ENCODE data around the gene NLRP9. TPM values are rescaled to one million over a fixed set of nuclear protein-coding genes. Genes with fewer than 3 reads are reported as not detected.

The NLRP9 gene
- total RNA-seq, 1 experiment from 2014 or later: not detected

GRCh38 chr19:55689411-55690108, 48.6 kb downstream of the NLRP9 start:
- DNase-seq (ENCODE audit: extremely low read depth, low read depth): no peak

DNA sequence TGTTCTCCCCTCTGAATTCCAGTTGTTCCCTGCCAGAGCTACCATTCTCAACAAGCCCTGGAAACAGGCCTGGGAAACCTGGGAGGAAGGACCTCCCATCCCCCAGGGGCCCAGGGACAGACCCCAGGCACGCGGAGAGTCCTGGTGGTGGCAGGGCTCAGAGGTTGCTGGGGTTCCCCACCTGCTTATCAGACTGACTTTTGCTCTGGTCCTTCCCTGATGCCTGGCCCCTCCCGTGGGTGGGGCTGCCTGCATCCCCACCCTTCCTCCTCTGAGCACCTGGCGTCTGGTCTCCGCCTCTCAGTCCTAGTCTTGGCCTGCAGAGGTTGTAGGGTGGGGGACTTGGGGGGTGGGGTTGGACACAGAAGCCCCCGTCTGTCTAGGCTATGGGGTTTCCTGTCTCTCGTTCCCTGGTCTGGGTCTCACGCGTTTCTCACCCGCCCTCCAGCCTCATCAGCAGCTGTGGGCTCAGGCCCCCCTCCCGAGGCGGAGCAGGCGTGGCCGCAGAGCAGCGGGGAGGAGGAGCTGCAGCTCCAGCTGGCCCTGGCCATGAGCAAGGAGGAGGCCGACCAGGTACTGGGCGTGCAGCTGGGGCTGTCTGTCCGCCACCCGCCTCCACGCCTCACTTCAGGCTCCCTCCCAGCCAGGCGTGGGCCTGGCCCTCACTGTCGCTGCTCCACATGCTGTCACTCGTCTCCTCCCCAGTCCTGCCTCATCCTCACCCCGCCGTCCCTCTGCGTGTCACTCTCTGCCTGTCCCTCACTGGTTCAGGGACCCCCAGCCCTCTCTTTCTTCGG, 49.6 kb downstream of the NLRP9 start:
- DNase-seq (ENCODE audit: extremely low read depth, low read depth): no peak

GRCh38 chr19:55687281-55688201, 50.7 kb downstream of the NLRP9 start:
- DNase-seq (ENCODE audit: extremely low read depth, low read depth): no peak

GRCh38 chr19:55686311-55687050, 51.7 kb downstream of the NLRP9 start:
- no peak for DNase-seq (ENCODE audit: extremely low read depth, low read depth)

DNA sequence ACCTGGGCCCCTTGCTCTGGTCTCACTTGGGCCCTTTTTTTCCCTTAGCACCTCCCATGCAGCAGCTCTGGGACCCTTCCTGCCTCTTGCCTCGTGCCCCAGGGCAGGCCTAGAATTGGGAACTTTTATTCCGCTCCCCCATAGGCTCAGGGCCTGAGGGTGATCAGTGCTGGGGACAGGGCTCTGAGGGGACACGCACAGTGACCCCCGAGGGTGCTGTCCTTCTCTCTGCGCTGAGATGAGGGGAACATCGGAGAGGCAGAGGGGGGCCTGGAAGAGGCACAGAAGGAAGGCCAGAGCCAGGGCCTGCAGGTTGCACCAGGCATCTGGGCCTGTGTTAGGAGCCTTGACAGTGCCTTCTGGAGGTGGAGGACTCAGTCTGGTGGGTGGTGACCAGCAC, 52.4 kb downstream of the NLRP9 start:
- no peak for DNase-seq (ENCODE audit: extremely low read depth, low read depth)

DNA sequence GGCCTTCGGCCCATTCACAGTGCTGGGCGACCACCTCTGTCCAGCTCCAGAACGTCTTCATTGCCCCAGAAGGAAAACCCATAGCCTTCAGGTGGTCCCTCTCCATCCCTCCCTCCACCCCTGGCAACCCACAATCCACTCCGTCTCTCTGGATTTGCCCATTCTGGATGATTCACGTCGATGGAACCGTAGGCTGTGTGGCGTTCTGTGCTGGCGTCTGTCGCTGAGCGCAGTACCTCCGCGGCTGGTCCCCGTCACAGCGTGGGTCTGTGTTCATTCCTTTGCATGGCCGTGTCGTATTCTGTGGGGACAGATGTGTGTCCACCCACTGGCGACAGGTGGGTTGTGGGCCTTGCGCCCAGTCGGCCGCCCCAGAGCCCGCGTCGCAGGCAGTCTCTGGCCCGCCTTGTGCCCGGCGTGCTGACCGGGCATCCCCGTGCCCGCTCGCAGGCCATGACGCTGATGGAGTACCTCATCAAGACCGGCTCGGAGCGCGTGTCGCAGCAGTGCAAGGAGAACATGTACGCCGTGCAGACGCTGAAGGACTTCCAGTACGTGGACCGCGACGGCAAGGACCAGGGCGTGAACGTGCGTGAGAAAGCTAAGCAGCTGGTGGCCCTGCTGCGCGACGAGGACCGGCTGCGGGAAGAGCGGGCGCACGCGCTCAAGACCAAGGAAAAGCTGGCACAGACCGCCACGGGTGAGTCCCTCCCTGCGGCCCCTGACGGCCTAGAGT, 53.1 kb downstream of the NLRP9 start:
- DNase-seq (ENCODE audit: extremely low read depth, low read depth): no peak

DNA sequence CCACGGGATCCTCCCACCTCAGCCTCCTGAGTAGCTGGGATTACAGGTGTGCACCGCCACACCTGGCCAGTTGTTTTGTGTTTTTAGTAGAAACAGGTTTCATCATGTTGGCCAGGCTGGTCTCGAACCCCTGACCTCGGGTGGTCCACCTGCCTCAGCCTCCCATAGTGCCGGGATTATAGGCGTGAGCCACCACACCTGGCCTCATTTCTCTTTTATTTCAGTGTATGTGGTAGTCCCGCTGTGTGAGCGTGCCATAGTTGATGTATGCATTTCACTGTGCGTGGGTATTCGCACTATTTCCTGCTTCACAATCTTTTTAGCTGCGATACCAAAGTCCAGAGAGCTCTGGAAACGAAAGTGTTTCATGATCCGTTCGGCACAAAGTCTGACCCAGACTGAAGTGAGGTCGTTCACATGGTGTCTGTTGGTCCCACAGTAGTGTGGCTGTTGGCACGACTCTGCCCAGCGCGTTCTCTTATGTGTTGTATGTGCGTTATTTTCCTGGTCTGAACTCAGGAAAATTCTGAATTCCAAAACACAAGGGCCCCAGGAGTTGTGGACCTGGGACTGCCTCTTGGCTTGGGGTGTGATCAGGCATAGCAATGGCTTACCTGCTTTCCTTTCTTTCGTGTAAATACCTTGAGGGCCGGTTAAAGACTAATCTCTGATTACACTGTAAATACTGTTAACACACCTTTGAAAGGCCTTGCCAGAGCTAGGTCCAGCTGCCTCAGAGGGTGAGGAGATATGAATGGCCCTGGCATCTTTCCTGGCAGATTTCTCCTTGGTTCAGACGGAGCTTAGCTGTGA, 54.5 kb downstream of the NLRP9 start:
- DNase-seq (ENCODE audit: extremely low read depth, low read depth): no peak

- no peak for DNase-seq (ENCODE audit: extremely low read depth, low read depth)
These were observed 56.8 kb downstream of the NLRP9 start for GRCh38 chr19:55681131-55682092.

DNA sequence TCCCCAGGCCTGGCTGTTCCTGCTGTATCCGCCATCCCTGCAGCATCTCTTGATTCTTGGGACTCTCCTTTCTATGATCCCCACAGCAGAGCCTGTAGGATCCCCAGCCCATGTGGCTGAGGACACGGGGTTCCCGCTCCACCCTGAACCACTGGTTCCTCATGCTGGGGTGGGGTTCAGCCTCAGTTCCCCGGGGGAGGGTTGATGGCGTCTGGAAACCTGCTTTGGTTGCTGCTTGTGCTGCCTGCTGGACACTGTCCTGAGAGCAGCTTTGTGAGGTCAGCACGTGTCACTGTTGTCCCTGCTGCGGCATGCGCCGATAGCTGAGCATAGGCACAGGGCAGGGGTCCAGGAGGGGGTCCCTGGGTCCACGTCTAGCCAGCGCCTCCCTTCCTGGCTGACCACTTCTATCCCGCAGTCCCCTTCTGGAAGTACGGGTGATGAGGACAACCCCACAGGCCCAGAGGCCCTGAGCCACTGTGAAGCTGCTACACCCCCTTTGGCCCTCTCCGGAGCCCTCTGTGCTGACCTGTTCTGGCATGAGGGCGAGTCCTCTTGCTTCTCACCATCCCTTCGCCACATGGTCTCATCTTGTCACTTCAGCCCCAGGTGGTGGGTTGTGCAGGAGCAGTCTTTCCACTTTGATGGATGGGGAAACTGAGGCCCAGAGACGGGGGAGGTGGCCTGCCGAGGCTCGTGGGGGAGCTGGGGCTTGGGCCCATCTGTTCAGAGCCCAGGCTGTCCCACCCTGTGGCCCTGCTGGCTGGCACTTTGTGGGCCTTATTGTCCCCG, 57.7 kb downstream of the NLRP9 start:
- no peak for DNase-seq (ENCODE audit: extremely low read depth, low read depth)

- DNase-seq (ENCODE audit: extremely low read depth, low read depth): no peak
These were observed 58.6 kb downstream of the NLRP9 start for GRCh38 chr19:55679343-55680257.

DNA sequence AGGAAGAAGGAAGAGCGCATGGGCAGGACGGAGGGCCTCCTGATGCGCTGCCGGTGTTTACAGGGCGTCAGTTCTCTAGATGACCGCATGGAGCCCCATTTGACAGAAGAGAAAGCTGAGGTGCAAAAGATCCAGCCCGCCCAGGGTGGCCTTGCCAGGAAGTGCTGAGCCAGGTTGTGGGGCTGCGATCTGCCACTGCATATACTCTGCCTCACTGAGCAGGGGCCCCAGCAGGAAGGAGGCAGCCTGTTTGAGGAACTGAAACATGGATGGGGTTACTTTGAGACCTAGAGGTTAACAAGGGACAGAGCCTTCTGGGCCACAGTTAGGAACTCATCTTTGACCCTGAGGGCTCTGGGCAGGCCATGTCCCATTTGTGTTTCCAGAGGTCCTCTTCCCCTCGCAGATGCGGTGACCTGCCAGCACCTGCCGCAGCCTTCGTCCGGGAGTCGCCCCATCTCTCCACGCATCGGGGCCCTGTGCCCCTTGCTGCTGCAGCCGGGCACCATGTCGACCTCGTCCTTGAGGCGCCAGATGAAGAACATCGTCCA, 60.0 kb downstream of the NLRP9 start:
- DNase-seq (ENCODE audit: extremely low read depth, low read depth): no peak

- no peak for DNase-seq (ENCODE audit: extremely low read depth, low read depth)
These were observed 60.6 kb downstream of the NLRP9 start for GRCh38 chr19:55677572-55678028.

DNA sequence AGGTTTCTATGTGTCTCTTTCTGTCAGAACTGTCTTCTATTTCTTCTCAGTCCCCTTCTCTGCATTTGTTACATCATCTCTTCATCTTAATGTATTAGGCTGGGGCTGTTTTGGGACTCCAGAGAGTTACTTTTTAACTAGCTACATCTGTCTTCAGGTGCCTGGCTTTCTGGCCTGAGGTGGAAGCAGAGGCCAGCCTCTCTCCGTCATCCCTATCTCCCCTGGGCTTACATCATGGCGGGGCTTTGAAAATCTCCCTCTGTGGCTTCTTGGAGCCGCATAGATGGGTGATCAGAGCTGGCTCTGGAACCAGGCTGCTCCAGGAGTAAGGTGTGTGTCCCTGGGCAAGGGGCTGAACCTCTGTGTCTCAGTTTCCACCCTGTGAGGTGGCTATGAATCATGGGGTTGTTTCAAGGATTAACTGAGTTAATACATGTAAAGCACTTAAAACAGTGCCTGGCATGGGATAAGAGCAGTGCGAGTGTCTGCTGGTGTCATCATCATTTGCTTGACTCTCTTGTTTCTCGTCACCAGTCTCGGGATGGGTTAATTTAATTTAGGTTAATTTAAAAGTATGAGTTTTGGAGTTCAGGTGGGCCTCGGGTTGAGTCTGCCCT, 61.2 kb downstream of the NLRP9 start:
- DNase-seq (ENCODE audit: extremely low read depth, low read depth): no peak

- no peak for DNase-seq (ENCODE audit: extremely low read depth, low read depth)
These were observed 61.8 kb downstream of the NLRP9 start for GRCh38 chr19:55676383-55676782.

All from NCI-H460 (cell line).